ES-I3 (cell line): ENCODE results near the gene HES6.
"Not testable (repeated sequence)": the region's sequence is repeated elsewhere in the genome, so short reads cannot be mapped to it uniquely, and the experiment has no call there.

Experiments
- H3K36me3 ChIP-seq: 2 replicates; pipeline ENCODE4 v1.6.1; 2013; ENCODE audit warnings: mild to moderate bottlenecking, low read length, control low read depth, moderate library complexity; ENCODE audit not compliant: insufficient read depth
- H3K4me1 ChIP-seq: 2 replicates; pipeline ENCODE4 v1.6.1; 2013; ENCODE audit warnings: mild to moderate bottlenecking, control low read depth, low read length; ENCODE audit not compliant: insufficient read depth
- H3K9ac ChIP-seq: 2 replicates; pipeline ENCODE4 v1.6.1; 2013; ENCODE audit warnings: low read depth, mild to moderate bottlenecking, low read length, moderate library complexity
- H3K9me3 ChIP-seq: 2 replicates; pipeline ENCODE4 v1.6.1; 2013; ENCODE audit warnings: mild to moderate bottlenecking, low read length, moderate library complexity; ENCODE audit not compliant: control insufficient read depth, insufficient read depth

The HES6 gene

DNA sequence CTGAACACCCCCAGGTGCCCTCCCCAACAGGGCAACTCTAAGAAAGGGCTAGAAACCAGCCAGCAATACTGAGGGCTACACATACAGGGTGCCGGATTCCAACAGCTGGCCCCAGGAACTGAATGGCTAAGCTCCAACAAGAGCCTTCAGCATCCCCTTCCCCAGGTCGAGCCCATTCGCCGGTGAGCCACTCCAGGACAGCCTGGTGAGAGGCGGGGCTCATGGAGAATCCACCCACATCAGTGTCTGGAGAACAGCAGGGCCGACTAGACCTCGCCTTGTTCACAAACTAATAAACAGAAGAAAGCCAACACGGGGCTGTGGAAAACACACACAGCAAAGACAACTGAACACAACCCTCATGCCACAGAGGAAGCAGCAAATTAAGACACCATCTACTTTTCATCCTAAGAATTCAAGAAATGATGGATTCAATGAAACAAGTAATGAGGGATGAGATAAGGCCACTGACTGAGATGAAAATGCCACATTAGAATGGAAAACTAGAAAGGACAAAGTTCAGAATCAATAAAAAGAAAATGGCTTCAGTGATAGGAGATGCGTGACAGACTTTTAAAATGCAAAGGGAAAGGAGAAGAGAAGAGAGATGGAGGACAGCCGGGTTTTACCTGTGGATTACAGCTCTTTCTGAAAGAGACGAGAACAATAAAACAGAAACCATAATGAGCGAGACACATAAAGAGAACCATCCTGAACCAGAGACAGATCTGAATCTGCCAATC is 40.4 kb upstream of the HES6 start:
- H3K9ac ChIP-seq, result no peak overlapping the region
- 0 out of 2 replicates have a peak, but pooled peaks cover 2% of the 10 kb centered on the region for H3K36me3 ChIP-seq
- H3K9me3 ChIP-seq, result no peaks in the 10 kb centered on the region
- peaks cover 1% of the 10 kb centered on the region; the same call in 1 of the 2 replicates for H3K4me1 ChIP-seq

DNA sequence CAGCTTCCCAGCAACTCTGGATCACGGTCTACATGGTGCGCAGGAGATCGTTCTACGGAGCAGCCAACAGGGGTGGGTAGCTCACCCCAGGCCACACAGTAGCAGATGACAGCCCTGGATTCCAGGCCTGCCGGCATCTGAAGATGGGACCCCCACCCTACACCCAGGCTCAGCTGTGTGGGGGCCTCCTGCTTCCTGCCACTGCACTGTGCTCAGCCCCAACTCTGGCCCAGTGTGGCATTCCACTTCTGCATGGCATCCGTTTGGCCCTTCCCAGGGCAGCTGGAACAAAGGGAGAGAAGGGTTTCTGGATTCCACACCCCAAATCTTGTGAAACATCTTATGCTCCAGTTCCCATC is 39.5 kb upstream of the HES6 start:
- 0 out of 2 replicates have a peak, but pooled peaks cover 2% of the 10 kb centered on the region for H3K36me3 ChIP-seq

DNA sequence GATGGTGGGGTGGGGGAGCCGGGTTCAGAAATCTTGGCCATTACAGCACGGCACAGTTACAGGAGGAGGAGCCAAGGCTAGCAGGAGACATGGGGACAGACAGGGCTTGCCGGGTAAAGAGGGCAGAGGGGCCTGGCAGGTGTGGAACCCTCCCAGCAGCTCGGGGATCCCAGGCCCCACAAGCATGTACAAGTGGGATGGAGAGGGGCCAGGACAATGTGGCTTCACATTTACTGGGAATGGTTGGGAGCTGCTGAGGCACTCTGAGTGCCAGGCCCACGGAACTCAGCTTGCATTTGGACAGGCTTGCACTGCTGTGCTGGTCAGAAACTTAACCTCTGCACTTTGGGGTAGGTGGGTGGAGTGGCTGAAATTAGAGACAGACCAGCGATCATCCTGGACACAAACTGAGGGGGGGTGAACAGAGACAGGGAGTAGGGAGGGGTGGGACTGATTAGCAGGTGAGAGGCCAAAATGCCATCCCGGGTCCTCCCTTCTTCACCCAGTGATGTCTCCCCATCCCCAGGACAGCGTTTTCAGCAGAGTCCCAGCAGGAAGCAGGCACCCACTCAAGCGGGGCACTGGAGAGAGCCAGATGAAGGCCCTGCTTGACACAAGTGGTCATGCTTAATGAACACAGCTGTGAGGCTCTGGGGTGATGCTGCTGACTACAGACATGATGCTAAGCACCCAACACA is 38.9 kb upstream of the HES6 start:
- 0 out of 2 replicates have a peak, but pooled peaks cover 2% of the 10 kb centered on the region for H3K36me3 ChIP-seq
- H3K9me3 ChIP-seq, result no peaks in the 10 kb centered on the region
- H3K4me1 ChIP-seq, result no peaks in the 10 kb centered on the region
- H3K9ac ChIP-seq, result no peak overlapping the region

More for the DNA sequence above, 39.5 kb upstream of the HES6 start:
- no peak overlapping the region for H3K9ac ChIP-seq
- no peaks in the 10 kb centered on the region for H3K9me3 ChIP-seq
- no peaks in the 10 kb centered on the region for H3K4me1 ChIP-seq

DNA sequence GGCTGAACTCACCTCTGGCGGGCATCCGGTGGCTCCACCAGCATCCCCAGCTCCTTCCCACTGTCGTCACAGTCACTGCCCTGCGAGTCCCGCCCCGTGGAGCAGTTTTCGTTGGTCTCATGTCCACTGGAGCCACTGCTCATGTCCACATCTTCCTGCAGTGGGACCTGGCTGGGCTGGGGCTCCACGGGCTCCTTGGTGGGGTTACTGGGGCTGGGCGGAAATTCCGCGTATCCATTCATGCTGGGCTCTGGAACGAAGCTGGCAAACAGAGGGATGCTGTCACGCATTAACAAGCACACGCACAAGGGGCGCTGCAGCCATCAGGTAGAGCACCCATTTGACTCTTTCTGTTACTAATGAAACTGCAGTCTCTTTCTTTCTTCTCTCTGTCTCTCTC is 37.9 kb upstream of the HES6 start:
- Histone ChIP-seq H3K4me1 (no peaks in the 10 kb centered on the region), H3K9ac (no peak overlapping the region), H3K36me3 (0 out of 2 replicates have a peak, but pooled peaks cover 2% of the 10 kb centered on the region), H3K9me3 (no peaks in the 10 kb centered on the region)

DNA sequence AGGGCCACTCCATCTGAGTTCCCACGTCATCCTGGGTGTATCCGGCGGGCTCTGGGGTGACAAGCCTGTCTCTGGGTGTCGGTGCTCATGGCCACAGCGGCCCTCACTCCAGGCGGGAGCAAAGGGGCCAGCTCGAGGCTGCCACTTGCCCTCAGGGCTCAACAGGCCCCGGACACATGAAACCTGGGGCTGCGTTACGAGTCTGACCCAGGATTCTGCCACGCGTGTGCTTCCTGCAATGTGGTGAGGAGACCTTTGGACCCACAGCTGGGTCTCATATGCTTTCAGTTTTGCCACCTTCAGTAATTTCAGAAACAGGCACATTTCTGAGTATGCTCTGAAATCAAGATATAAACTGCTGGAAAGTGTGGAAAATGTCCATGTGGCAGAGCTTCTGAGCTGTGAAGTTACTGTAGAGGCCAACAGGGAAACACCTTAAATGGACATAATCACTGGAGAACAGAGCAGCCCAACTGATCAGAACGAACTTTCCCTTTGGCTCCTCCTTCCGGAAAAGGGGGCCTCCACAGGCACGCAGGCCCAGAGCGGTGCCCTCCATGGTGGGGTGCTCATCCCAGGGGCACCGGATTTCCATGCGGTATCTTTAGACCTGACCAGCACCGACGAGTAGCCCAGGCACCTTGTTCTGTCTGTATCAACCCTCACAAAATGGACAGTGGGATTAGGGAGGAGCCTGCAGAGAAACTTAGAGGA is 34.5 kb upstream of the HES6 start:
- 0 out of 2 replicates have a peak, but pooled peaks cover 2% of the 10 kb centered on the region for H3K36me3 ChIP-seq
- H3K9me3 ChIP-seq, result no peaks in the 10 kb centered on the region

DNA sequence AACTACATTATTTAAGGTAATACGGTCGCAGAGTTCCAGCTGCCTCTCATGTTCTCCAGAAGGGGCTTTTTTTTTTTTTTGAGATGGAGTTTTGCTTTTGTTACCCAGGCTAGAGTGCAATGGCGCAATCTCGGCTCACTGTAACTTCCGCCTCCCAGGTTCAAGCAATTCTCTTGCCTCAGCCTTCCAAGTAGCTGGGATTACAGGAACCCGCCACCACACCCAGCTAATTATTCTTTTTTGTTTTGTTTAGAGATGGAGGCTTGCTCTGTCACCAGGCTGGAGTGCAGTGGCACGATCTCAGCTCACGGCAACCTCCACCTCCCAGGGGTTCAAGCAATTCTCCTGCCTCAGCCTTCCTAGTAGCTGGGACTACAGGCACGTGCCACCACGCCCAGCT is 33.6 kb upstream of the HES6 start:
- H3K9me3 ChIP-seq, H3K4me1 ChIP-seq, H3K9ac ChIP-seq, H3K36me3 ChIP-seq: not testable (repeated sequence)

More for the DNA sequence above, 34.5 kb upstream of the HES6 start:
- peaks cover 6% of the 10 kb centered on the region; the same call in 1 of the 2 replicates for H3K4me1 ChIP-seq
- no peak overlapping the region for H3K9ac ChIP-seq

DNA sequence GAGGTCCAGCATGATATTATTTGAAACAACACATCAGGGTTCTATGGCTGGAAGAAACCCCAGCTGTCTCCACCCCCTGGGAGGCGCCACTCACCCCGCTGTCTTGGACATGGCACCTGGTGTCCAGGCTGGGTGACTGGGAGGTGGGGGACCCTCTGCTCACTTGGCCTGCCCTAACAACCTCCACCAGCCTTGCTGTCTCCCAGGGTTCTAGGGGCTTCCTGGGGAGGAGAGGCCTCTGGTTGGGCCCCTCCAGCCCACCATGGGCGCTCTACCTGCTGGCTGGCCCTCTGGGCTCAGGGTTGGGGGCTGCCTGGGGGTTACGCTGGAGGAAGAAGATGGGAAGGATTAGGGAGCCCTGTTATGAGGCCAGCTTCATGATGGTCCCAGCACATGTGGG is 32.3 kb upstream of the HES6 start:
- Histone ChIP-seq H3K9me3 (no peaks in the 10 kb centered on the region), H3K36me3 (peaks cover 2% of the 10 kb centered on the region; the same call in 1 of the 2 replicates), H3K9ac (no peak overlapping the region), H3K4me1 (peaks cover 6% of the 10 kb centered on the region; the same call in 1 of the 2 replicates)

DNA sequence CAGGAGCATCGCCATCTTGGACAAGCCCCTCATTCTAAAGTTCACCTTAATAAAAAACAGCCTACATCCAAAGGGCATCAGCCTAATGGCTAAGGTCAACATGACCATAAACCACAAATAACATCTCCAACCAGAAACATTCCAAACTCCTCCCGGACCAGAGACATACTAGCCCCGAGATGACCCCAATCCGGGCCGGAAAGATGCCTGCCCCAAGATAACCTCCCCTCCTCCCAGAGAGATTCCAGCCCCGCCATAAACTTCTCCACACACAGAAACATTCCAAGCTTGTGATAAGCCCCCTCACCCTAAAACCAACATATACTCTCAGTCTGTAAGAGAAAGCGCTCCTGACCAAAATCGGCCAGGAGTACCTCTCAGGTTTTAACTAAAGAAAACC is 31.8 kb upstream of the HES6 start:
- H3K9ac ChIP-seq, H3K9me3 ChIP-seq, H3K4me1 ChIP-seq, H3K36me3 ChIP-seq: not testable (repeated sequence)

DNA sequence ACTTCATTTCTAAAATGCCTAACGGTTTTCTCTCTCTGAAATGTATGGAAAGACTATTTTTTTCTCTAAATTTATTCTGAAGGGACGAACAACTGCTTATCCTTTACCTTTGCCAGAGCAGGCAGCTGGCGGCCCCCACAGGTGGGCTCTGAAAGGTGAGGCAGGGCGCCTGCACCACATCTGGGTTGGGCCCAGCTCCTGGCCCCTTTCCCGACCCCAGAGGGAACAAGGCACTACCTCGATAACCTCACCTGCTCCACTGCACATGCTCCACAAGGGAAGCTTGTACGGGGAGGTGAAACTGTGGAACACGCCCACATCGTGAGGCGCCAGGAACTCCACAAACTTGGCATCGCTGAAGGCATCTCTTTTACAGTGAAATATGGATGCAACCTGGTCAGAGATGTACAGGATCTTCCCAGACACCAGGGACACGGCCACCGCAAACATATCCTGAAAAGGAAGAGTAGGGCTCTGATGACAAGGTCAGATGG is 31.3 kb upstream of the HES6 start:
- Histone ChIP-seq H3K9ac (no peak overlapping the region), H3K4me1 (peaks cover 6% of the 10 kb centered on the region; the same call in 1 of the 2 replicates), H3K36me3 (peaks cover under 1% of the 10 kb centered on the region; the same call in 1 of the 2 replicates), H3K9me3 (no peaks in the 10 kb centered on the region)

DNA sequence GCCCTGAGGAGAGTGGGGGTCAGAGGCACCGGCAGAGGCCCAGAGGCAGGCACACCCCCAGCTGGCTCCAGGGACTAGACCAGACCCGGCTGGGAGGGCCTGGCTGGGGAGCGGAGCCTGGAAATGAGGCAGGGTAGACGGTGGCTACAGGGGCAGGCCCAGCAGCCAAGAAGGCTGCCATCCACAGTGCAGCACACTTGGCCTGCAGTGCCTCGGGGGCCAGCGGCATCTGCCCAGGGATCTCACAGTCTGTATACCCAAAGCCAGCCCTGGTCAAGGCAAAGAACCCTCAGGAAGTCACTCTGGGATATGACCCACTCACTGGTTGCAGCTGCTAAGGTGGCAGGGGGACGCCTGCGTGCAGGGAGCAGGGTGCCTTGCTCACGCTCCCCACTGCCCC is 30.8 kb upstream of the HES6 start:
- Histone ChIP-seq H3K9me3 (no peaks in the 10 kb centered on the region), H3K9ac (no peak overlapping the region), H3K4me1 (peaks cover 6% of the 10 kb centered on the region; the same call in 1 of the 2 replicates), H3K36me3 (no peaks in the 10 kb centered on the region; the same call in 1 of the 2 replicates)

DNA sequence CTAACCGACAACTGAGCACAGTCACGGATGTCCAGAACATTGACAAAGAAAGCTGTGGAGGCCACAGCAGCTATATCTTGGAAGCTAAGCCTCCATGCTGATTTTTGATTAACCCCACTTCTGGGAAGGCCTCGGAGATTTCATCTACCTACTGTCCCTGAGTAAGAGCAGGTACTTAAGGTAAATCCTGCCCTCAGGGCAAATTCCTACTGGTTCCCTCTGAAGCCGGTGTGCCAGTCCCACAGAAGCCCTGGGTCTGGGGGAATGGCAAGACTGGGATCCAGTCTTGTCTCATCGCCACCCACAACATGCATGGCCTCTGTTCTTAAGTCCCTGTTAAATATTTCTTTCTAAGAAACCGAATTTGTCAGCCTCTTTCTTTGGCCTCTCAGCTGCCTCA is 29.9 kb upstream of the HES6 start:
- Histone ChIP-seq H3K9ac (no peak overlapping the region), H3K36me3 (no peaks in the 10 kb centered on the region; the same call in 1 of the 2 replicates), H3K9me3 (no peaks in the 10 kb centered on the region), H3K4me1 (peaks cover 6% of the 10 kb centered on the region; the same call in 1 of the 2 replicates)

DNA sequence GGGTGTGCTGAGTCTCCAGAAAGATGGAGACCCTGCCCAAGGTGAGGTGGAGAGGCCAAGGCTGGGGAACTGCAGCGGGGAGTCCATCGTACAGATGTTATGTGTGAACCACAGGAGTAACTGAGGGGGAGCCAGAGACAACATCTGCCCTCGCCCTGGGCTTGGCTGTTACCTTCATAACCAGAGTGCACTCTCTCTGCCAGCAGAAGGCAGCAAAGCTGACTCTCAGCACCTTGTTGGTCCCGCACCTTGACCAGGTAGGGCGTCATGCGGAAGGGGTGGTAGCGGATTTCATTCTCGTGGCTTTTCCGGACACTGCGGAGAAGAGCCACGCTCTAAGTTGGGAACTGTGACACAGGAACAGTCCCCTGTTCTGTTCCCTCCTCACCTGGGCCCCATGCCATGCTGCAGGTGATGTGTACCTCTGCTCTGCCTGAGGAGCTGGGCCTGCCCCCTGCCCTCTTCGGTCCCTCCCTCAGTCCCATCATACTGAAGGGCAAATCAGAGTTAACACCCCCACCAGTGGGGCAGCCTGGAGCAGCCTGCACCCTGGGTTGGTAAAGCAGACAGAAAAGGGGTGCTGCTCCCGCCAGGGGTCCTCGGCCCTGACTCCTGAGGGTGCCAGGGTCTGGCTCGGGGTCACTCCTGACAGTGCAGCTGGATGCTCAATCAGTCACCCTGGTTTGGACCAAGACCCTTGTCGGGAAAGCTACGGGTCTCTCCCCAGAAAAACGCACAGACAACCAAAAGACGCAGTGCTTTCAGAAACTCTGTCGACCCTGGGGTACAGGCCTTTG is 28.2 kb upstream of the HES6 start:
- H3K4me1 ChIP-seq, result peaks cover 6% of the 10 kb centered on the region; the same call in 1 of the 2 replicates
- H3K9me3 ChIP-seq, result no peaks in the 10 kb centered on the region
- no peaks in the 10 kb centered on the region; the same call in 1 of the 2 replicates for H3K36me3 ChIP-seq
- no peak overlapping the region for H3K9ac ChIP-seq

DNA sequence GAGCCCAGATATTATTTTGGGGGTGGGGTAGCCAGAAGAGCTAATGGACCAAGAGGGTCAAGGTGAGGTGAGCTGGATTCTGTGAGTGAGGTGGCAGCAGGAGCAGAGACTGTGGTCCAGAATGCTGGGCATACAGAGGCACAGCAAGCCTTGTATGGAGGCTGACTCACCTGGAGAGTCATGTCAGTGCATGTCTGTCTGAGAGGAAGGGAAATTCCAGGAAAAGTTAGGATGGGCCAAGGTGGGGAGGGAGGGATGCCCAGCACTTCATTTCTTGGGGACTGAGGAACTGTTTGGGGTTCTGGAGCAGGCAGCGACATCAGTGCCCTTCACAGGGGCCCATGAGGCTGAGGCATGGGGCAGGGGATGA is 27.5 kb upstream of the HES6 start:
- H3K9ac ChIP-seq, result no peak overlapping the region
- no peaks in the 10 kb centered on the region; the same call in 1 of the 2 replicates for H3K36me3 ChIP-seq
- H3K9me3 ChIP-seq, result no peaks in the 10 kb centered on the region
- H3K4me1 ChIP-seq, result peaks cover 6% of the 10 kb centered on the region; the same call in 1 of the 2 replicates
